Gastrocnemius medialis (tissue), 4 donors: ENCODE results near the gene TXK. TPM values are rescaled to one million over a fixed set of nuclear protein-coding genes. Genes with fewer than 3 reads are reported as not detected.

Experiments used
- ATAC-seq, 2 donors: fragments of 150-250 bp; one replicate each; pipeline ENCODE4 v1.9.1; 2016
- DNase-seq, 2 donors: peaks; one replicate each; pipeline ENCODE4 v3.0.0-alpha.2; 2019
- H3K27ac ChIP-seq, 4 donors: fragments of 200-600 bp; sonication (generic); 1 replicate in 1 of 4; 2 replicates in 3 of 4; pipeline ENCODE4 v1.5.1; 2016 to 2018; ENCODE audit warnings: mild to moderate bottlenecking in 2 of 4, moderate library complexity in 1 of 4
- H3K27me3 ChIP-seq, 3 donors: fragments of 200-600 bp; sonication (generic) in 2 of 3; 1 replicate in 1 of 3; 2 replicates in 2 of 3; pipeline versions ENCODE4 v1.5.1 to v1.6.0; 2016 to 2019; ENCODE audit warnings: mild to moderate bottlenecking in 1 of 3, moderate library complexity in 1 of 3
- H3K36me3 ChIP-seq, 2 donors: fragments of 200-600 bp; sonication (generic) in 1 of 2; one replicate each; pipeline ENCODE4 v1.5.1; 2017 to 2018
- H3K4me1 ChIP-seq, 2 donors: fragments of 200-600 bp; sonication (generic) in 1 of 2; one replicate each; pipeline ENCODE4 v1.5.1; 2016 to 2017; ENCODE audit warnings: mild to moderate bottlenecking in 2 of 2
- H3K4me3 ChIP-seq, 4 donors: fragments of 200-600 bp; sonication (generic) in 3 of 4; 1 replicate in 1 of 4; 2 replicates in 3 of 4; pipeline ENCODE4 v1.5.1; 2016 to 2019; ENCODE audit warnings: mild to moderate bottlenecking in 2 of 4
- H3K9me3 ChIP-seq, 3 donors: fragments of 200-600 bp; sonication (generic) in 2 of 3; 1 replicate in 1 of 3; 2 replicates in 2 of 3; pipeline ENCODE4 v1.5.1; 2016 to 2019
- POLR2A ChIP-seq, 2 donors: fragments of 450-650 bp; IDR thresholded peaks; one replicate each; pipeline ENCODE4 v1.6.1; 2017; ENCODE audit warnings: antibody characterized with exemption in 2 of 2, mild to moderate bottlenecking in 2 of 2, moderate library complexity in 2 of 2
- in situ Hi-C, 4 donors: fragments of 200-750 bp; cut with MboI; loops; one replicate each; pipeline versions ENCODE4 v1.15.0 to v1.8.0; 2017; ENCODE audit warnings: low sequenced_read_pairs in 4 of 4
- intact Hi-C: fragments of 100-400 bp; cut with DNase I; formaldehyde crosslinking; loops from one replicate; pipeline ENCODE4 v1.15.1; 2023; ENCODE audit warnings: low total_unique reads
- total RNA-seq, 4 donors: library from RNA; depleted of rRNA; stranded (reverse); fragments of >200 nt; gene quantifications; one replicate each; pipeline versions ENCODE4 v1.1.0 to v1.2.3, GENCODE V29; 2016
- TF ChIP-seq, protein P1 (sequence below), 5 experiments: fragments of 450-650 bp in 3 of 5; fragments of 200-600 bp in 2 of 5; sonication (generic) in 2 of 5; IDR thresholded peaks in 4 of 5; conservative IDR thresholded peaks in 1 of 5; 1 replicate in 4 of 5; 2 replicates in 1 of 5; pipeline ENCODE4 v1.5.1; 2016 to 2019; ENCODE audit warnings: antibody characterized with exemption in 5 of 5, mild to moderate bottlenecking in 3 of 5, moderate library complexity in 3 of 5

TXK gene
- total RNA-seq, 4 donors from 2014 or later = 0.66 to 0.81 TPM; not detected in 2

DNA sequence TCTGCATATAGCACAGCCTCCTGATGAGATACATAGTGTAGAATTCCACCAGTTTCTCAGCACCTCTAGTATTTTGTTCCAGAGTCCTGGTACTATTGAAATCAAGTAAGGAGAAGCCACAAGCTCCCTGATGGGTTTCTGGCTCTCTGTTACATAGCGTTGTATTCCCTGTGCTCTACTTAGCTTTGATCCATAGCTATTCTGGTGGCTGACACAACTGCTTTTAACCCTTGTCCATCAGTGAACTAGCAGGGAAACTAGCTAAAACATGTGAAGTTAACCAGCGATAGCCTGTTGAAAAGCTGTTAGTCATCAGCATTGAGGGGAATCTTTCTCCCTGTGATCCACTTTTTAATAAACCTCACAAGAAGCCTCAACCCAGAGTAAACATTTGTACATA lies 90.5 kb downstream of the TXK start:
- ATAC-seq (no peak), DNase-seq (no peak)
- intact Hi-C loops = loop anchor here (2.0 kb wide), 1 partner anchor 27 kb away; the partner anchor contains the start of genes CNGA1 and NIPAL1

DNA sequence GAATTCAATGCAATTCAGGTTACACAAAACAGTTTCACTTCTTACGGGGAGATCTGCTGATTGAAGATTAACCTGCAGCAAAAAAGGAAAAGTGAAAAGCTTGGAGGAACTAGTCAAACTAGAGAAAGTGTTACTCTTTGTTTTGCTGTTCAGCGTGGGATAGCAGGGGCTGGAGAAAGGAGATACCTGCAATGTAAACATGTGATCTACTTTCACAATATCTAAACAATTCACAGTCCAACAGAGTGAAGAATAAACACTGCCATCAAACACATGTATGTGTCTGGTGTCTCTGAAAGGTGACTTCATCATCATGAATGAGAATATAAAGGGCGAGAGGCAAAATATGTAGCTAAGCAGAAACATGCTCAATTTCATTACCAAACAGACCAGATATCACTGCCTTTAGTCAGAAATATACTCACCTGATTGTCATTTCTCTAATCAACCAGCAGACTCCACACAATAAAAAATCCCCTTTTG lies 91.0 kb downstream of the TXK start:
- Histone ChIP-seq H3K4me3 (no peak overlapping the region), H3K9me3 (no peaks in the 10 kb centered on the region), H3K27ac (peak overlapping the region in 2 of 4 donors; percentile 23 to 30), H3K27me3 (no peaks in the 10 kb centered on the region), H3K36me3 (no peaks in the 10 kb centered on the region), H3K4me1 (peaks cover 27 to 30% of the 10 kb centered on the region in 2 donors)
- DNase-seq = no peak
- in situ Hi-C loops = no loop called here
- no peak for TF ChIP-seq POLR2A (IDR thresholded peaks at IDR 0.05)
- TF ChIP-seq, protein P1, sequence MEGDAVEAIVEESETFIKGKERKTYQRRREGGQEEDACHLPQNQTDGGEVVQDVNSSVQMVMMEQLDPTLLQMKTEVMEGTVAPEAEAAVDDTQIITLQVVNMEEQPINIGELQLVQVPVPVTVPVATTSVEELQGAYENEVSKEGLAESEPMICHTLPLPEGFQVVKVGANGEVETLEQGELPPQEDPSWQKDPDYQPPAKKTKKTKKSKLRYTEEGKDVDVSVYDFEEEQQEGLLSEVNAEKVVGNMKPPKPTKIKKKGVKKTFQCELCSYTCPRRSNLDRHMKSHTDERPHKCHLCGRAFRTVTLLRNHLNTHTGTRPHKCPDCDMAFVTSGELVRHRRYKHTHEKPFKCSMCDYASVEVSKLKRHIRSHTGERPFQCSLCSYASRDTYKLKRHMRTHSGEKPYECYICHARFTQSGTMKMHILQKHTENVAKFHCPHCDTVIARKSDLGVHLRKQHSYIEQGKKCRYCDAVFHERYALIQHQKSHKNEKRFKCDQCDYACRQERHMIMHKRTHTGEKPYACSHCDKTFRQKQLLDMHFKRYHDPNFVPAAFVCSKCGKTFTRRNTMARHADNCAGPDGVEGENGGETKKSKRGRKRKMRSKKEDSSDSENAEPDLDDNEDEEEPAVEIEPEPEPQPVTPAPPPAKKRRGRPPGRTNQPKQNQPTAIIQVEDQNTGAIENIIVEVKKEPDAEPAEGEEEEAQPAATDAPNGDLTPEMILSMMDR (IDR thresholded peaks at IDR 0.05 in 4 of 5, conservative IDR thresholded peaks at IDR 0.05 in 1 of 5) = no peak
- no peak for ATAC-seq
- intact Hi-C loops = loop anchor here (2.0 kb wide), 1 partner anchor 26 kb away; the partner anchor contains the start of genes CNGA1 and NIPAL1

More for the DNA sequence above, 90.5 kb downstream of the TXK start:
- H3K4me1 ChIP-seq = peaks cover 28 to 32% of the 10 kb centered on the region in 2 donors
- no peaks in the 10 kb centered on the region for H3K9me3 ChIP-seq
- H3K36me3 ChIP-seq = no peaks in the 10 kb centered on the region
- no peak for TF ChIP-seq POLR2A (IDR thresholded peaks at IDR 0.05)
- TF ChIP-seq, protein P1 (IDR thresholded peaks at IDR 0.05 in 4 of 5, conservative IDR thresholded peaks at IDR 0.05 in 1 of 5) = no peak
- H3K4me3 ChIP-seq = no peak overlapping the region
- in situ Hi-C loops = no loop called here
- no peaks in the 10 kb centered on the region for H3K27me3 ChIP-seq
- peak overlapping the region in 2 of 4 donors; percentile 23 to 30 for H3K27ac ChIP-seq

- in situ Hi-C loops = no loop called here
- no peak for ATAC-seq
- TF ChIP-seq, protein P1 (IDR thresholded peaks at IDR 0.05 in 4 of 5, conservative IDR thresholded peaks at IDR 0.05 in 1 of 5) = no peak
- no peak for TF ChIP-seq POLR2A (IDR thresholded peaks at IDR 0.05)
These were observed 92.4 kb downstream of the TXK start for GRCh38 chr4:48041535-48042137.

DNA sequence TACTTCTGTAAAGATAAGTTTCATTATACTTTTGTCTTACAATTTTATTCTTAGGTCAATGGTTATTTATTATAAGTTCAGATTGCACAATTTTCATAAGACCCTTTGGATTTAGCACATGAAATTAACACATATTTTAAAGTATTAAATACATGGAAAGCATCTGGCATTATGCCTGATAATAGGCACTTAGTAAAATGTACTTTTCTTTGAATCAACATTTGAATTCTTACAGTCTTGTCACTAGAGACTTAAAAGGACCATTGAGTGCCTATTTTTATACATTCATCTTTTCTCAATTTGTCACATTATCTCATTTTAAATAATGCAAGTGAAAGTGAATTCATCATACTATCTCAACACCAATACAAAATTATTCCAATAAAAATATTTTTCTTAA lies 94.5 kb downstream of the TXK start:
- ATAC-seq (no peak), DNase-seq (no peak)
- Histone ChIP-seq H3K27ac (no peak overlapping the region), H3K9me3 (no peaks in the 10 kb centered on the region), H3K4me1 (peaks cover 15 to 21% of the 10 kb centered on the region in 2 donors), H3K27me3 (no peaks in the 10 kb centered on the region), H3K4me3 (no peak overlapping the region), H3K36me3 (no peaks in the 10 kb centered on the region)
- in situ Hi-C loops (no loop called here), intact Hi-C loops (no loop called here)
- TF ChIP-seq POLR2A (IDR thresholded peaks at IDR 0.05) = no peak
- TF ChIP-seq, protein P1 (IDR thresholded peaks at IDR 0.05 in 4 of 5, conservative IDR thresholded peaks at IDR 0.05 in 1 of 5) = no peak

More at GRCh38 chr4:48041535-48042137, 92.4 kb downstream of the TXK start:
- H3K9me3 ChIP-seq = no peaks in the 10 kb centered on the region
- intact Hi-C loops = loop anchor here (2.0 kb wide), 1 partner anchor 25 kb away; the partner anchor contains the start of genes CNGA1 and NIPAL1
- peaks cover 13 to 21% of the 10 kb centered on the region in 2 donors for H3K4me1 ChIP-seq
- no peaks in the 10 kb centered on the region for H3K27me3 ChIP-seq
- no peak overlapping the region for H3K27ac ChIP-seq
- no peak overlapping the region for H3K4me3 ChIP-seq
- H3K36me3 ChIP-seq = no peaks in the 10 kb centered on the region
- DNase-seq = no peak
